H1 (cell line): ENCODE results near the gene UBE2J1. TPM values are rescaled to one million over a fixed set of nuclear protein-coding genes. Genes with fewer than 3 reads are reported as not detected.

Experiments
- CTCF ChIA-PET: fragments of 300-600 bp; sonication (Branson Sonifier 250); formaldehyde crosslinking; loops from one replicate; lab custom pipeline; 2021; ENCODE audit not compliant: partially characterized antibody; lab: Charles Lee
- POLR2A ChIA-PET: fragments of 300-600 bp; sonication (Branson Sonifier 250); formaldehyde crosslinking; loops from one replicate; lab custom pipeline; 2021; ENCODE audit warnings: inconsistent platforms; ENCODE audit not compliant: partially characterized antibody; lab: Charles Lee
- DNase-seq, 2 experiments: peaks; one replicate each; pipeline versions ENCODE4 v3.0.0 to v3.0.0-alpha.2; 2010 to 2022; ENCODE audit warnings: low spot score in 2 of 2, low read depth in 1 of 2, mixed read lengths in 1 of 2
- FAIRE-seq: peaks from 2 replicates; lab custom pipeline; 2011; peaks lifted over from hg19 to GRCh38; lab: Jason Lieb, UNC
- H2AFZ ChIP-seq: 2 replicates; pipeline ENCODE4 v1.8.1; 2012; ENCODE audit warnings: low read length, inconsistent platforms
- H2AK5ac ChIP-seq: 2 replicates; pipeline ENCODE4 v1.6.1; 2013; ENCODE audit warnings: low read depth, low read length
- H2BK120ac ChIP-seq: replicated peaks from 2 replicates; pipeline ENCODE3; 2013; ENCODE audit warnings: low read depth, low read length, inconsistent platforms
- H2BK12ac ChIP-seq: 2 replicates; pipeline ENCODE4 v1.6.1; 2013; ENCODE audit warnings: low read depth, low read length
- H2BK15ac ChIP-seq: 2 replicates; pipeline ENCODE4 v1.6.1; 2013; ENCODE audit warnings: low read length
- H2BK20ac ChIP-seq: 2 replicates; pipeline ENCODE4 v1.6.1; 2013; ENCODE audit warnings: low read length
- H2BK5ac ChIP-seq: 2 replicates; pipeline ENCODE4 v1.6.1; 2013; ENCODE audit warnings: low read depth, low read length
- H3K14ac ChIP-seq: 2 replicates; pipeline ENCODE4 v1.6.1; 2013; ENCODE audit warnings: inconsistent platforms; ENCODE audit not compliant: insufficient read length
- H3K18ac ChIP-seq: 2 replicates; pipeline ENCODE4 v1.6.1; 2013; ENCODE audit warnings: low read length; ENCODE audit errors: extremely low read depth
- H3K23ac ChIP-seq: 2 replicates; pipeline ENCODE4 v1.6.1; 2013; ENCODE audit warnings: inconsistent platforms; ENCODE audit not compliant: insufficient read length
- H3K23me2 ChIP-seq: 2 replicates; pipeline ENCODE4 v1.6.1; 2013; ENCODE audit warnings: low read depth, low read length
- H3K27ac ChIP-seq: 2 replicates; pipeline ENCODE4 v1.6.1; 2011; ENCODE audit warnings: low read depth, low read length, inconsistent platforms
- H3K27me3 ChIP-seq, 4 experiments: replicated peaks in 1 of 4; 1 replicate in 1 of 4; 2 replicates in 3 of 4; pipeline versions ENCODE4 v1.6.1 to v1.8.1; 2011 to 2013; ENCODE audit warnings: low read length in 3 of 4, mild to moderate bottlenecking in 3 of 4, inconsistent platforms in 2 of 4, mixed read lengths in 2 of 4, moderate library complexity in 1 of 4; ENCODE audit not compliant: control insufficient read depth in 3 of 4, insufficient read depth in 3 of 4; ENCODE audit errors: extremely low read depth in 1 of 4
- H3K36me3 ChIP-seq, 4 experiments: 2 replicates each; pipeline versions ENCODE4 v1.6.1 to v1.8.1; 2011 to 2013; ENCODE audit warnings: mild to moderate bottlenecking in 4 of 4, low read length in 3 of 4, moderate library complexity in 2 of 4, control low read depth in 1 of 4, inconsistent platforms in 1 of 4; ENCODE audit not compliant: insufficient read depth in 4 of 4, control insufficient read depth in 2 of 4
- H3K4ac ChIP-seq: replicated peaks from 2 replicates; pipeline ENCODE3; 2013; ENCODE audit warnings: low read length, low read depth, mixed read lengths, inconsistent platforms; ENCODE audit not compliant: insufficient read length
- H3K4me1 ChIP-seq, 4 experiments: replicated peaks in 1 of 4; 1 replicate in 1 of 4; 2 replicates in 3 of 4; pipeline versions ENCODE4 v1.6.1 to v1.8.1; 2011 to 2013; ENCODE audit warnings: low read length in 3 of 4, inconsistent platforms in 2 of 4, mixed read lengths in 1 of 4; ENCODE audit not compliant: insufficient read depth in 4 of 4, control insufficient read depth in 3 of 4
- H3K4me2 ChIP-seq, 2 experiments: 2 replicates each; pipeline versions ENCODE4 v1.6.1 to v1.8.1; 2011 to 2013; ENCODE audit warnings: low read depth in 2 of 2, low read length in 2 of 2, control low read depth in 1 of 2, inconsistent platforms in 1 of 2, mild to moderate bottlenecking in 1 of 2; ENCODE audit not compliant: insufficient read depth in 1 of 2
- H3K4me3 ChIP-seq, 4 experiments: fragments of 200-600, 300-600 bp in 1 of 4; sonication (generic), shearing (Covaris generic), sonication (Bioruptor Twin) in 1 of 4; 2 replicates each; pipeline versions ENCODE4 v1.5.1 to v1.8.1; 2011 to 2016; ENCODE audit warnings: low read length in 4 of 4, low read depth in 3 of 4, control low read depth in 2 of 4, inconsistent platforms in 2 of 4, mild to moderate bottlenecking in 2 of 4, mixed read lengths in 1 of 4, moderate library complexity in 1 of 4; ENCODE audit not compliant: insufficient read depth in 2 of 4; ENCODE audit errors: extremely low read depth in 1 of 4
- H3K56ac ChIP-seq: replicated peaks from 2 replicates; pipeline ENCODE3; 2013; ENCODE audit warnings: low read depth, mild to moderate bottlenecking, mixed read lengths, low read length, inconsistent platforms; ENCODE audit not compliant: insufficient read length
- H3K79me1 ChIP-seq: 2 replicates; pipeline ENCODE4 v1.6.1; 2013; ENCODE audit warnings: low read depth, low read length, control low read depth
- H3K79me2 ChIP-seq, 2 experiments: 2 replicates each; pipeline versions ENCODE4 v1.6.1 to v1.8.1; 2012 to 2013; ENCODE audit warnings: low read length in 2 of 2, mild to moderate bottlenecking in 2 of 2, inconsistent platforms in 1 of 2; ENCODE audit not compliant: insufficient read depth in 2 of 2, control insufficient read depth in 1 of 2
- H3K9ac ChIP-seq, 4 experiments: replicated peaks in 1 of 4; 1 replicate in 1 of 4; 2 replicates in 3 of 4; pipeline versions ENCODE4 v1.6.1 to v1.8.1; 2011 to 2013; ENCODE audit warnings: low read depth in 3 of 4, low read length in 3 of 4, control low read depth in 2 of 4, mild to moderate bottlenecking in 2 of 4, moderate library complexity in 2 of 4, inconsistent platforms in 1 of 4; ENCODE audit errors: extremely low read depth in 1 of 4
- H3K9me3 ChIP-seq, 2 experiments: 2 replicates each; pipeline versions ENCODE4 v1.6.1 to v1.8.1; 2012 to 2013; ENCODE audit warnings: mild to moderate bottlenecking in 2 of 2, moderate library complexity in 2 of 2, control low read depth in 1 of 2, inconsistent platforms in 1 of 2, low read depth in 1 of 2, low read length in 1 of 2, mixed read lengths in 1 of 2; ENCODE audit not compliant: insufficient read depth in 2 of 2
- H4K20me1 ChIP-seq, 2 experiments: replicated peaks in 1 of 2; 2 replicates each; pipeline versions ENCODE3 to v1.8.1; 2011 to 2013; ENCODE audit warnings: inconsistent platforms in 2 of 2, low read length in 2 of 2, mild to moderate bottlenecking in 1 of 2; ENCODE audit not compliant: insufficient read depth in 2 of 2, control insufficient read depth in 1 of 2
- H4K5ac ChIP-seq: 2 replicates; pipeline ENCODE4 v1.6.1; 2013; ENCODE audit warnings: low read length, low read depth, mixed read lengths, inconsistent platforms; ENCODE audit not compliant: insufficient read length
- H4K8ac ChIP-seq: 2 replicates; pipeline ENCODE4 v1.8.0; 2013; ENCODE audit warnings: mild to moderate bottlenecking, moderate library complexity, low read length, inconsistent platforms; ENCODE audit not compliant: insufficient read depth; ENCODE audit errors: extremely low read depth
- H4K91ac ChIP-seq: replicated peaks from 2 replicates; pipeline ENCODE3; 2013; ENCODE audit warnings: low read length, mixed read lengths, inconsistent platforms; ENCODE audit not compliant: insufficient read length
- ASH2L ChIP-seq: fragments of 200-600, 300-600 bp; sonication (generic); IDR thresholded peaks from one replicate; pipeline ENCODE4 v1.7.1; 2017; ENCODE audit warnings: low read length
- CBX5 ChIP-seq: fragments of 300-800, 300-1000 bp; sonication (generic); IDR thresholded peaks from 2 replicates; pipeline ENCODE4 v1.7.1; 2016; ENCODE audit warnings: antibody characterized with exemption, low read length, low read depth
- HDAC6 ChIP-seq: IDR thresholded peaks from one replicate; pipeline ENCODE4 v1.7.1; 2012; ENCODE audit warnings: low read depth, mild to moderate bottlenecking, inconsistent platforms, low read length, moderate library complexity
- NANOG ChIP-seq: IDR thresholded peaks from 2 replicates; pipeline ENCODE4 v1.6.1; 2011; ENCODE audit warnings: low read length, low read depth, mild to moderate bottlenecking, inconsistent platforms; ENCODE audit not compliant: insufficient read depth, poor library complexity, severe bottlenecking
- PHF8 ChIP-seq: fragments of 200-600 bp; sonication (generic); conservative IDR thresholded peaks from 2 replicates; pipeline ENCODE4 v1.7.1; 2012; ENCODE audit warnings: low read depth, mild to moderate bottlenecking, inconsistent platforms, low read length, moderate library complexity
- POLR2AphosphoS5 ChIP-seq: IDR thresholded peaks from 2 replicates; pipeline ENCODE4 v1.6.1; 2011; ENCODE audit warnings: low read depth, low read length
- RXRA ChIP-seq: IDR thresholded peaks from 2 replicates; pipeline ENCODE4 v1.6.1; 2011; ENCODE audit warnings: low read depth, mild to moderate bottlenecking, low read length, moderate library complexity; ENCODE audit not compliant: insufficient read depth
- SIN3A ChIP-seq, 2 experiments: IDR thresholded peaks in 1 of 2; conservative IDR thresholded peaks in 1 of 2; 2 replicates each; pipeline ENCODE4 v1.6.1; 2011 to 2012; ENCODE audit warnings: low read length in 2 of 2, improper control_type of control experiment in 1 of 2, low read depth in 1 of 2, mild to moderate bottlenecking in 1 of 2
- SP4 ChIP-seq: IDR thresholded peaks from 2 replicates; pipeline ENCODE4 v1.6.1; 2012; ENCODE audit warnings: low read length, inconsistent platforms
- TAF1 ChIP-seq: IDR thresholded peaks from 2 replicates; pipeline ENCODE4 v1.6.1; 2011; ENCODE audit warnings: mild to moderate bottlenecking, low read depth, low read length
- TAF7 ChIP-seq: optimal IDR thresholded peaks from 2 replicates; pipeline ENCODE3; 2011; ENCODE audit warnings: low read depth, mild to moderate bottlenecking, inconsistent platforms, low read length, moderate library complexity, borderline replicate concordance
- TBP ChIP-seq: IDR thresholded peaks from 2 replicates; pipeline ENCODE4 v1.6.1; 2011; ENCODE audit warnings: low read depth, low read length, improper control_type of control experiment
- YY1 ChIP-seq: IDR thresholded peaks from 2 replicates; pipeline ENCODE4 v1.6.1; 2011; ENCODE audit warnings: low read depth, mild to moderate bottlenecking, low read length
- WGBS, 2 experiments: shearing (Covaris generic) in 1 of 2; methylation state at CpG; one replicate each; pipeline versions ENCODE4 v1.1.6 to v1.1.7; 2013 to 2015; ENCODE audit warnings: low lambda C conversion rate in 2 of 2, mixed read lengths in 2 of 2, inconsistent platforms in 1 of 2, low coverage in 1 of 2, missing lambda C conversion rate in 1 of 2; ENCODE audit not compliant: insufficient replicate concordance in 2 of 2, insufficient coverage in 1 of 2, insufficient read length in 1 of 2; ENCODE audit errors: extremely low coverage in 1 of 2, missing lambda C conversion rate in 1 of 2; 5-methylcytosine and 5-hydroxymethylcytosine counted together
- polyA plus RNA-seq, 7 experiments: library from polyadenylated mRNA; depleted of rRNA in 3 of 7; stranded (reverse) in 5 of 7; unstranded in 2 of 7; fragments of >200 nt in 5 of 7; fragments of 200-250 nt in 2 of 7; gene quantifications; 1 replicate in 5 of 7; 2 replicates in 1 of 7; 4 replicates in 1 of 7; pipeline versions ENCODE4 v1.2.1 to v1.2.3, GENCODE V29; 2011 to 2013; ENCODE audit warnings: missing spikeins in 2 of 7, mixed read lengths in 2 of 7
- total RNA-seq: library from RNA; stranded (reverse); fragmentation: NEBNext Ultra II Directional; extraction: Animal tissue kit (Norgen Biotek cat#: 25700); gene quantifications from 2 replicates; pipeline ENCODE4 v1.2.1, GENCODE V29; 2021
- TF ChIP-seq, protein P1 (sequence below): IDR thresholded peaks from 2 replicates; pipeline ENCODE4 v1.6.1; 2011; ENCODE audit warnings: low read depth, mild to moderate bottlenecking, low read length; ENCODE audit not compliant: insufficient read depth

UBE2J1 gene
- total and polyA plus RNA-seq, 2 of the 8 experiments (the other 6 are each of a cell fraction or from before 2014, with no cell fraction given): 8.5 to 15.2 TPM

GRCh38 chr6:89381031-89381430, 28.5 kb upstream of the UBE2J1 start:
- no peak overlapping the region for H3K14ac ChIP-seq
- no peak overlapping the region for H3K4me3 ChIP-seq
- no peak overlapping the region for H3K4ac ChIP-seq
- H3K79me1 ChIP-seq: no peaks in the 10 kb centered on the region
- H3K36me3 ChIP-seq: no peaks in the 10 kb centered on the region
- H3K27me3 ChIP-seq: no peaks in the 10 kb centered on the region
- no peaks in the 10 kb centered on the region for H3K79me2 ChIP-seq
- DNase-seq: no peak
- H2BK5ac ChIP-seq: no peak overlapping the region
- no peak overlapping the region for H2BK12ac ChIP-seq
- no peak overlapping the region for H3K27ac ChIP-seq
- H3K9me3 ChIP-seq: no peaks in the 10 kb centered on the region
- H3K4me1 ChIP-seq: peaks cover 0 to 6% (median under 1%) of the 10 kb centered on the region in 4 experiments; a peak in 1 of 7 replicates
- H4K8ac ChIP-seq: no peak overlapping the region
- H3K23me2 ChIP-seq: no peaks in the 10 kb centered on the region; the same call in 1 of the 2 replicates
- 87% methylated on average over 2 of the region's 2 CpGs; no CpG with 5 or more reads in 1 of the 2 experiments for WGBS, 2 experiments
- H3K9ac ChIP-seq: no peak overlapping the region
- H2BK15ac ChIP-seq: no peak overlapping the region
- no peak overlapping the region for H2BK20ac ChIP-seq
- FAIRE-seq: no peak
- H4K5ac ChIP-seq: no peak overlapping the region
- no peaks in the 10 kb centered on the region for H4K20me1 ChIP-seq
- no peak overlapping the region for H3K18ac ChIP-seq
- no peak overlapping the region for H2AFZ ChIP-seq
- ChIA-PET CTCF (interaction anchor here (1.0 to 1.1 kb wide), 2 partner anchors 9 to 69 kb away, joined by 3 to 4 read pairs; no protein-coding TSS in a partner anchor), POLR2A (no interaction called here)
- H3K4me2 ChIP-seq: no peak overlapping the region
- H4K91ac ChIP-seq: no peak overlapping the region
- no peak overlapping the region for H3K56ac ChIP-seq
- no peak overlapping the region for H2AK5ac ChIP-seq
- H3K23ac ChIP-seq: no peak overlapping the region
- no peak overlapping the region for H2BK120ac ChIP-seq
- TF ChIP-seq TBP (no peak), HDAC6 (no peak), SP4 (no peak), PHF8 (no peak), NANOG (no peak), TAF1 (no peak), ASH2L (no peak), POLR2AphosphoS5 (no peak), TAF7 (no peak), RXRA (no peak), YY1 (no peak), SIN3A (conservative IDR thresholded peaks at IDR 0.05 in 1 of 2, IDR thresholded peaks at IDR 0.05 in 1 of 2; ENCODE audit: low read depth in 1 of 2, low read length in 2 of 2) (no peak), CBX5 (no peak)
- TF ChIP-seq, protein P1, sequence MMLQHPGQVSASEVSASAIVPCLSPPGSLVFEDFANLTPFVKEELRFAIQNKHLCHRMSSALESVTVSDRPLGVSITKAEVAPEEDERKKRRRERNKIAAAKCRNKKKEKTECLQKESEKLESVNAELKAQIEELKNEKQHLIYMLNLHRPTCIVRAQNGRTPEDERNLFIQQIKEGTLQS: no peak
